H9 (cell line): Measurements from ENCODE around the gene NPC1L1. TPM values are rescaled to one million over a fixed set of nuclear protein-coding genes. Genes with fewer than 3 reads are reported as not detected.

Experiments
- DNase-seq: peaks from one replicate; pipeline ENCODE4 v3.0.0-alpha.2; 2017
- H2AFZ ChIP-seq: one replicate; pipeline ENCODE4 v1.6.1; 2013; ENCODE audit warnings: mild to moderate bottlenecking, low read length, control low read depth, moderate library complexity
- H2AK5ac ChIP-seq: 2 replicates; pipeline ENCODE4 v1.6.1; 2013; ENCODE audit warnings: low read length, control low read depth, mixed read lengths; ENCODE audit not compliant: insufficient read length
- H2BK120ac ChIP-seq: one replicate; pipeline ENCODE4 v1.6.1; 2013; ENCODE audit warnings: low read depth, mild to moderate bottlenecking, low read length, control low read depth, inconsistent platforms; ENCODE audit not compliant: poor library complexity, severe bottlenecking
- H2BK12ac ChIP-seq: 2 replicates; pipeline ENCODE4 v1.6.1; 2013; ENCODE audit warnings: low read length, control low read depth, mixed read lengths, low read depth; ENCODE audit not compliant: insufficient read length
- H2BK15ac ChIP-seq: 2 replicates; pipeline ENCODE4 v1.6.1; 2013; ENCODE audit warnings: low read depth, low read length, control low read depth
- H2BK20ac ChIP-seq: one replicate; pipeline ENCODE4 v1.6.1; 2013; ENCODE audit warnings: low read depth, mild to moderate bottlenecking, low read length, control low read depth, inconsistent platforms; ENCODE audit not compliant: poor library complexity, severe bottlenecking
- H2BK5ac ChIP-seq: 2 replicates; pipeline ENCODE4 v1.6.1; 2013; ENCODE audit warnings: low read length, control low read depth, mixed read lengths; ENCODE audit not compliant: insufficient read length
- H3K14ac ChIP-seq: 2 replicates; pipeline ENCODE4 v1.6.1; 2013; ENCODE audit warnings: low read length, control low read depth; ENCODE audit not compliant: insufficient read depth
- H3K18ac ChIP-seq: 2 replicates; pipeline ENCODE4 v1.6.1; 2013; ENCODE audit warnings: low read depth, mild to moderate bottlenecking, mixed read lengths, low read length, control low read depth; ENCODE audit not compliant: insufficient read length
- H3K23ac ChIP-seq: 2 replicates; pipeline ENCODE4 v1.6.1; 2013; ENCODE audit warnings: low read length, control low read depth, mixed read lengths, low read depth; ENCODE audit not compliant: insufficient read length
- H3K23me2 ChIP-seq: 2 replicates; pipeline ENCODE4 v1.6.1; 2013; ENCODE audit warnings: low read depth, mild to moderate bottlenecking, mixed read lengths, low read length, control low read depth; ENCODE audit not compliant: insufficient read length, poor library complexity, severe bottlenecking
- H3K27ac ChIP-seq: 2 replicates; pipeline ENCODE4 v1.5.1; 2013; ENCODE audit warnings: low read length, control low read depth, mixed read lengths, low read depth; ENCODE audit not compliant: insufficient read length
- H3K27me3 ChIP-seq: 2 replicates; pipeline ENCODE4 v1.6.1; 2013; ENCODE audit warnings: low read length, control low read depth, inconsistent platforms; ENCODE audit not compliant: insufficient read depth
- H3K4ac ChIP-seq: 2 replicates; pipeline ENCODE4 v1.6.1; 2013; ENCODE audit warnings: low read depth, mild to moderate bottlenecking, control low read depth, inconsistent platforms, low read length, moderate library complexity
- H3K4me1 ChIP-seq: 2 replicates; pipeline ENCODE4 v1.6.1; 2013; ENCODE audit warnings: low read length, control low read depth, inconsistent platforms; ENCODE audit not compliant: insufficient read depth
- H3K4me2 ChIP-seq: 2 replicates; pipeline ENCODE4 v1.6.1; 2013; ENCODE audit warnings: low read length, control low read depth, mixed read lengths; ENCODE audit not compliant: insufficient read length, insufficient read depth
- H3K56ac ChIP-seq: 2 replicates; pipeline ENCODE4 v1.6.1; 2013; ENCODE audit warnings: low read depth, mild to moderate bottlenecking, mixed read lengths, low read length, control low read depth; ENCODE audit not compliant: insufficient read length
- H3K79me1 ChIP-seq: 2 replicates; pipeline ENCODE4 v1.6.1; 2013; ENCODE audit warnings: low read depth, mild to moderate bottlenecking, moderate library complexity, low read length, control low read depth, inconsistent platforms; ENCODE audit not compliant: insufficient read depth, poor library complexity, severe bottlenecking
- H3K79me2 ChIP-seq: 2 replicates; pipeline ENCODE4 v1.6.1; 2013; ENCODE audit warnings: low read length, control low read depth, inconsistent platforms; ENCODE audit not compliant: insufficient read depth
- H3K9ac ChIP-seq: 2 replicates; pipeline ENCODE4 v1.6.1; 2013; ENCODE audit warnings: low read length, control low read depth, mixed read lengths; ENCODE audit not compliant: insufficient read length; ENCODE audit errors: extremely low read depth
- H3K9me3 ChIP-seq: one replicate; pipeline ENCODE4 v1.6.1; 2013; ENCODE audit warnings: low read depth, low read length, inconsistent platforms; ENCODE audit not compliant: control insufficient read depth
- H3T11ph ChIP-seq: one replicate; pipeline ENCODE4 v1.6.1; 2013; ENCODE audit warnings: mild to moderate bottlenecking, low read length, control low read depth, inconsistent platforms
- H4K20me1 ChIP-seq: one replicate; pipeline ENCODE4 v1.6.1; 2013; ENCODE audit not compliant: control insufficient read depth, insufficient read length, insufficient read depth
- H4K5ac ChIP-seq: 2 replicates; pipeline ENCODE4 v1.6.1; 2013; ENCODE audit warnings: low read depth, mild to moderate bottlenecking, mixed read lengths, low read length, control low read depth; ENCODE audit not compliant: insufficient read length
- H4K8ac ChIP-seq: replicated peaks from 2 replicates; pipeline ENCODE4 v1.6.1; 2013; ENCODE audit warnings: low read length, control low read depth, mixed read lengths, low read depth; ENCODE audit not compliant: insufficient read length
- H4K91ac ChIP-seq: 2 replicates; pipeline ENCODE4 v1.6.1; 2013; ENCODE audit warnings: low read depth, mild to moderate bottlenecking, moderate library complexity, mixed read lengths, low read length, control low read depth; ENCODE audit not compliant: insufficient read length
- H3K27ac Mint-ChIP-seq, 3 experiments: 2 replicates in 2 of 3; 3 replicates in 1 of 3; pipeline ENCODE4 v1.8.0; 2020 to 2021; ENCODE audit warnings: mixed read lengths in 3 of 3, mild to moderate bottlenecking in 1 of 3, moderate library complexity in 1 of 3
- H3K27me3 Mint-ChIP-seq: 2 replicates; pipeline ENCODE4 v1.8.0; 2021; ENCODE audit warnings: low read depth, mild to moderate bottlenecking, moderate library complexity, mixed read lengths
- H3K36me3 Mint-ChIP-seq, 3 experiments: 2 replicates in 2 of 3; 3 replicates in 1 of 3; pipeline ENCODE4 v1.8.0; 2020 to 2021; ENCODE audit warnings: low read depth in 3 of 3, mixed read lengths in 3 of 3; ENCODE audit not compliant: insufficient read depth in 1 of 3
- H3K4me1 Mint-ChIP-seq, 2 experiments: 2 replicates each; pipeline ENCODE4 v1.8.0; 2020; ENCODE audit warnings: mixed read lengths in 2 of 2
- H3K4me3 Mint-ChIP-seq, 2 experiments: 2 replicates in 1 of 2; 3 replicates in 1 of 2; pipeline ENCODE4 v1.8.0; 2020 to 2021; ENCODE audit warnings: mild to moderate bottlenecking in 2 of 2, mixed read lengths in 2 of 2, moderate library complexity in 1 of 2
- H3K9me3 Mint-ChIP-seq, 2 experiments: 2 replicates in 1 of 2; 3 replicates in 1 of 2; pipeline ENCODE4 v1.8.0; 2020; ENCODE audit warnings: mild to moderate bottlenecking in 2 of 2, mixed read lengths in 2 of 2, moderate library complexity in 1 of 2
- CTCF ChIP-seq: fragments of 200-600 bp; sonication (generic); conservative IDR thresholded peaks from 3 replicates; pipeline ENCODE4 v1.8.0; 2021; ENCODE audit warnings: antibody characterized with exemption, mild to moderate bottlenecking
- WGBS: extraction: QIAGEN DNeasy Blood & Tissue Kit; methylation state at CpG from one replicate; pipeline ENCODE4 v1.1.7; 2013; ENCODE audit warnings: missing lambda C conversion rate, low lambda C conversion rate, mixed read lengths; ENCODE audit not compliant: insufficient read length; ENCODE audit errors: extremely low coverage; 5-methylcytosine and 5-hydroxymethylcytosine counted together
- total RNA-seq: library from RNA; stranded (reverse); gene quantifications from 2 replicates; pipeline ENCODE4 v1.2.1, GENCODE V29; 2021

NPC1L1 gene
- total RNA-seq, 1 experiment from 2014 or later: 0.11 TPM

GRCh38 chr7:44561481-44561880 is 20.4 kb upstream of the NPC1L1 start:
- Mint-ChIP-seq H3K27ac (no peak overlapping the region), H3K9me3 (no peaks in the 10 kb centered on the region)
- H2BK20ac ChIP-seq: no peak overlapping the region

More at GRCh38 chr7:44561481-44561880, 20.4 kb upstream of the NPC1L1 start:
- Histone ChIP-seq H2BK12ac (no peak overlapping the region), H2AFZ (no peak overlapping the region), H2BK15ac (no peak overlapping the region), H3T11ph (no peak overlapping the region), H4K8ac (no peak overlapping the region), H3K27ac (no peak overlapping the region), H3K27me3 (no peaks in the 10 kb centered on the region), H4K5ac (no peak overlapping the region), H4K20me1 (no peaks in the 10 kb centered on the region), H3K4me1 (no peaks in the 10 kb centered on the region), H3K23ac (no peak overlapping the region), H3K23me2 (no peaks in the 10 kb centered on the region), H2BK120ac (no peak overlapping the region), H3K56ac (no peak overlapping the region), H3K14ac (no peak overlapping the region), H3K79me1 (no peaks in the 10 kb centered on the region), H3K18ac (no peak overlapping the region), H3K9ac (no peak overlapping the region), H3K79me2 (no peaks in the 10 kb centered on the region), H2AK5ac (no peak overlapping the region), H3K9me3 (no peaks in the 10 kb centered on the region), H4K91ac (no peak overlapping the region), H2BK5ac (no peak overlapping the region), H3K4ac (no peak overlapping the region), H3K4me2 (no peak overlapping the region)
- H3K36me3 Mint-ChIP-seq: peaks cover 17 to 31% (median 17%) of the 10 kb centered on the region in 3 experiments
- H3K4me3 Mint-ChIP-seq: no peak overlapping the region
- no CpG with 5 or more reads among the region's 6 CpGs for WGBS
- TF ChIP-seq CTCF: no peak
- DNase-seq: no peak
- peaks cover 1% of the 10 kb centered on the region; the same call in 1 of the 2 replicates for H3K27me3 Mint-ChIP-seq
- H3K4me1 Mint-ChIP-seq: peaks cover 4 to 7% of the 10 kb centered on the region in 2 experiments; a peak in 3 of 4 replicates
